ENCODE measurements around the gene ADAMTS2.

The ADAMTS2 gene

GRCh38 chr5:179266291-179267070 is 78.8 kb downstream of the ADAMTS2 start:
- DNase-seq (no peak), ATAC-seq (no peak)

GRCh38 chr5:179265514-179266290 is 79.6 kb downstream of the ADAMTS2 start:
- no peak for DNase-seq
- ATAC-seq = no peak

- no peak for ATAC-seq
- no peak for DNase-seq
These were observed 80.3 kb downstream of the ADAMTS2 start for GRCh38 chr5:179264783-179265513.

GRCh38 chr5:179264053-179264782 is 81.0 kb downstream of the ADAMTS2 start:
- ATAC-seq (no peak), DNase-seq (no peak)

GRCh38 chr5:179263391-179264052 is 81.7 kb downstream of the ADAMTS2 start:
- DNase-seq (no peak), ATAC-seq (no peak)

GRCh38 chr5:179262126-179262920 is 82.9 kb downstream of the ADAMTS2 start:
- ATAC-seq (no peak), DNase-seq (no peak)

- ATAC-seq (no peak), DNase-seq (no peak)
These were observed 83.7 kb downstream of the ADAMTS2 start for GRCh38 chr5:179261301-179262125.

GRCh38 chr5:179260324-179261070 is 84.8 kb downstream of the ADAMTS2 start:
- ATAC-seq (no peak), DNase-seq (no peak)

- ATAC-seq = no peak
- DNase-seq = no peak
These were observed 85.4 kb downstream of the ADAMTS2 start for GRCh38 chr5:179259731-179260323.

GRCh38 chr5:179258922-179259730 is 86.1 kb downstream of the ADAMTS2 start:
- DNase-seq = no peak
- no peak for ATAC-seq

- no peak for DNase-seq
- no peak for ATAC-seq
These were observed 87.0 kb downstream of the ADAMTS2 start for GRCh38 chr5:179258001-179258921.

GRCh38 chr5:179257176-179257682 is 88.0 kb downstream of the ADAMTS2 start:
- DNase-seq (no peak), ATAC-seq (no peak)

GRCh38 chr5:179256328-179257175 is 88.7 kb downstream of the ADAMTS2 start:
- DNase-seq (no peak), ATAC-seq (no peak)

GRCh38 chr5:179255527-179256327 is 89.5 kb downstream of the ADAMTS2 start:
- no peak for DNase-seq
- ATAC-seq = no peak

Data from stimulated activated naive CD8-positive, alpha-beta T cell treated with anti-CD3 and anti-CD28 coated beads, Interleukin-15, Interleukin-2, amounts not matched to agents 100 U/mL and 50 U/mL, for 24 hours (primary cell).